HepG2 (cell line): ENCODE measurements around the gene IL4I1. TPM values are rescaled to one million over a fixed set of nuclear protein-coding genes. Genes with fewer than 3 reads are reported as not detected.
A peak's percentile ranks its signal among the peaks of the same experiment; 100 is the strongest.

ENCODE experiments used
- ATAC-seq: fragments of 200-7000 bp; cut with Tn5 transposase; 3 replicates; pipeline ENCODE4 v1.9.1; 2020; ENCODE audit warnings: mild to moderate bottlenecking, moderate library complexity
- BruUV-seq: library from RNA; stranded (reverse); fragments of 400-500 nt; replicated peaks from 2 replicates; lab custom pipeline; 2021; lab: Mats Ljungman, UMichigan
- CTCF ChIA-PET: fragments of 300-600 bp; formaldehyde crosslinking; extraction: SDS; loops from one replicate; lab custom pipeline; 2021; ENCODE audit warnings: low total read pairs, inconsistent platforms, low intra/inter-chr PET ratio; lab: Yijun Ruan, JAX
- POLR2A ChIA-PET: fragments of 350-600 bp; sonication (Branson Sonifier 250); formaldehyde crosslinking; loops from one replicate; lab custom pipeline; 2020; ENCODE audit warnings: antibody characterized with exemption, inconsistent platforms; lab: Yijun Ruan, JAX
- DNase-seq: peaks from one replicate; pipeline ENCODE4 v3.0.0-alpha.2; 2015; ENCODE audit warnings: low spot score
- FAIRE-seq: peaks from 3 replicates; lab custom pipeline; 2011; peaks lifted over from hg19 to GRCh38; lab: Jason Lieb, UNC
- H2AFZ ChIP-seq: one replicate; pipeline ENCODE4 v1.6.1; 2011; ENCODE audit warnings: low read length, inconsistent platforms
- H3K27ac ChIP-seq: fragments of 300-600 bp; 3 replicates; pipeline ENCODE4 v1.8.0; 2011; ENCODE audit warnings: mixed run types, mild to moderate bottlenecking, mixed read lengths, low read length, inconsistent platforms; ENCODE audit not compliant: insufficient read depth; ENCODE audit errors: extremely low read length
- H3K27me3 ChIP-seq, 2 experiments: fragments of 200-600 bp in 1 of 2; 2 replicates in 1 of 2; 3 replicates in 1 of 2; pipeline versions ENCODE4 v1.6.0 to v1.8.0; 2011; ENCODE audit warnings: low read length in 2 of 2, mild to moderate bottlenecking in 2 of 2, moderate library complexity in 2 of 2, inconsistent platforms in 1 of 2; ENCODE audit not compliant: insufficient read depth in 2 of 2, control insufficient read depth in 1 of 2
- H3K36me3 ChIP-seq, 2 experiments: fragments of 200-600 bp in 1 of 2; replicated peaks in 1 of 2; 2 replicates in 1 of 2; 3 replicates in 1 of 2; pipeline versions ENCODE4 v1.5.1 to v1.8.0; 2011; ENCODE audit warnings: low read length in 2 of 2, inconsistent platforms in 1 of 2; ENCODE audit not compliant: insufficient read depth in 2 of 2, control insufficient read depth in 1 of 2
- H3K4me1 ChIP-seq: 2 replicates; pipeline ENCODE4 v1.5.1; 2012; ENCODE audit warnings: low read length, inconsistent platforms; ENCODE audit not compliant: insufficient read depth
- H3K4me2 ChIP-seq: 2 replicates; pipeline ENCODE4 v1.6.0; 2011; ENCODE audit warnings: low read depth, low read length, inconsistent platforms
- H3K4me3 ChIP-seq, 3 experiments: fragments of 200-600 bp in 1 of 3; sonication (generic), shearing (Covaris generic) in 1 of 3; replicated peaks in 1 of 3; 2 replicates each; pipeline ENCODE4 v1.5.1; 2011 to 2016; ENCODE audit warnings: low read length in 3 of 3, inconsistent platforms in 2 of 3, low read depth in 2 of 3, mild to moderate bottlenecking in 2 of 3, control low read depth in 1 of 3, mixed read lengths in 1 of 3; ENCODE audit not compliant: insufficient read depth in 1 of 3
- H3K79me2 ChIP-seq: one replicate; pipeline ENCODE4 v1.6.1; 2011; ENCODE audit warnings: low read length, inconsistent platforms; ENCODE audit not compliant: insufficient read depth
- H3K9ac ChIP-seq: 2 replicates; pipeline ENCODE4 v1.6.0; 2011; ENCODE audit warnings: mild to moderate bottlenecking, low read depth, low read length, inconsistent platforms; ENCODE audit not compliant: insufficient read depth
- H3K9me3 ChIP-seq: 2 replicates; pipeline ENCODE4 v1.5.1; 2012; ENCODE audit warnings: mild to moderate bottlenecking, low read length
- H4K20me1 ChIP-seq: 2 replicates; pipeline ENCODE4 v1.6.0; 2011; ENCODE audit warnings: inconsistent platforms, mild to moderate bottlenecking, low read length, moderate library complexity; ENCODE audit not compliant: insufficient read depth
- AGO1 ChIP-seq: fragments of 200-400 bp; formaldehyde crosslinking; IDR thresholded peaks from 2 replicates; pipeline ENCODE4 v1.6.1; 2017; ENCODE audit warnings: mild to moderate bottlenecking, low read depth, low read length, moderate library complexity; ENCODE audit not compliant: poor library complexity, severe bottlenecking
- AGO2 ChIP-seq: fragments of 200-400 bp; formaldehyde crosslinking; optimal IDR thresholded peaks from 2 replicates; pipeline ENCODE3; 2017; ENCODE audit warnings: mild to moderate bottlenecking, low read depth, low read length, moderate library complexity
- CBX2 ChIP-seq, 2 experiments: fragments of 200-600 bp in 1 of 2; sonication (generic); formaldehyde crosslinking in 1 of 2; IDR thresholded peaks; 2 replicates each; pipeline versions ENCODE4 v1.7.0 to v1.8.1; 2018 to 2022; ENCODE audit warnings: low read depth in 2 of 2, low read length in 1 of 2, mild to moderate bottlenecking in 1 of 2, missing genetic modification reagents in 1 of 2
- CREBL2 ChIP-seq: sonication (generic); formaldehyde crosslinking; IDR thresholded peaks from 2 replicates; pipeline ENCODE4 v1.8.1; 2023; ENCODE audit warnings: missing genetic modification reagents, mild to moderate bottlenecking, borderline replicate concordance
- ELK4 ChIP-seq: sonication (generic); formaldehyde crosslinking; IDR thresholded peaks from 2 replicates; pipeline ENCODE4 v1.9.0; 2021; ENCODE audit warnings: missing genetic modification reagents, borderline replicate concordance
- GLI4 ChIP-seq: sonication (generic); formaldehyde crosslinking; IDR thresholded peaks from 2 replicates; pipeline ENCODE4 v1.5.1; 2020; ENCODE audit warnings: missing genetic modification reagents, mild to moderate bottlenecking, moderate library complexity, borderline replicate concordance
- HNF1B ChIP-seq: sonication (generic); formaldehyde crosslinking; IDR thresholded peaks from 2 replicates; pipeline ENCODE4 v1.5.1; 2020; ENCODE audit warnings: mild to moderate bottlenecking, moderate library complexity, missing genetic modification reagents
- IKZF1 ChIP-seq: fragments of 450-650 bp; IDR thresholded peaks from 2 replicates; pipeline ENCODE4 v1.7.1; 2016
- KLF16 ChIP-seq, 2 experiments: sonication (generic) in 1 of 2; formaldehyde crosslinking in 1 of 2; IDR thresholded peaks; 2 replicates each; pipeline versions ENCODE4 v1.6.1 to v1.8.0; 2016 to 2023; ENCODE audit warnings: missing genetic modification reagents in 2 of 2, missing compliant biosample characterization in 1 of 2
- NKX3-1 ChIP-seq: sonication (generic); formaldehyde crosslinking; IDR thresholded peaks from 2 replicates; pipeline ENCODE4 v1.5.0; 2020; ENCODE audit warnings: missing genetic modification reagents
- POLR2AphosphoS5 ChIP-seq: IDR thresholded peaks from 2 replicates; pipeline ENCODE4 v1.6.1; 2012; ENCODE audit warnings: low read depth, low read length
- RFXANK ChIP-seq: IDR thresholded peaks from 2 replicates; pipeline ENCODE4 v1.6.1; 2016
- ZFX ChIP-seq: sonication (generic); formaldehyde crosslinking; IDR thresholded peaks from 2 replicates; pipeline ENCODE4 v1.4.0; 2020; ENCODE audit warnings: mild to moderate bottlenecking, low read depth, missing genetic modification reagents, moderate library complexity
- ZKSCAN8 ChIP-seq: IDR thresholded peaks from 2 replicates; pipeline ENCODE4 v1.6.1; 2016; ENCODE audit warnings: borderline replicate concordance, missing genetic modification reagents, missing compliant biosample characterization
- ZNF331 ChIP-seq: sonication (generic); formaldehyde crosslinking; IDR thresholded peaks from 2 replicates; pipeline ENCODE4 v1.4.0; 2020; ENCODE audit warnings: missing genetic modification reagents
- ZNF362 ChIP-seq: sonication (generic); formaldehyde crosslinking; IDR thresholded peaks from 2 replicates; pipeline ENCODE4 v1.4.0; 2020; ENCODE audit warnings: missing genetic modification reagents, mild to moderate bottlenecking, borderline replicate concordance
- ZNF556 ChIP-seq: sonication (generic); formaldehyde crosslinking; IDR thresholded peaks from 2 replicates; pipeline ENCODE4 v1.4.0; 2020; ENCODE audit warnings: mild to moderate bottlenecking, missing genetic modification reagents, borderline replicate concordance
- ZNF615 ChIP-seq: sonication (generic); formaldehyde crosslinking; IDR thresholded peaks from 2 replicates; pipeline ENCODE4 v1.5.0; 2020; ENCODE audit warnings: mild to moderate bottlenecking, missing genetic modification reagents, borderline replicate concordance
- ZNF629 ChIP-seq: sonication (generic); formaldehyde crosslinking; conservative IDR thresholded peaks from 2 replicates; pipeline ENCODE4 v1.5.0; 2020; ENCODE audit warnings: missing genetic modification reagents
- ZSCAN12 ChIP-seq: sonication (generic); formaldehyde crosslinking; IDR thresholded peaks from 2 replicates; pipeline ENCODE4 v1.9.0; 2021; ENCODE audit warnings: mild to moderate bottlenecking, missing genetic modification reagents
- WGBS: methylation state at CpG from one replicate; pipeline ENCODE4 v1.1.6; 2017; ENCODE audit warnings: low lambda C conversion rate; 5-methylcytosine and 5-hydroxymethylcytosine counted together
- in situ Hi-C: cut with HindIII; loops from 2 replicates; pipeline ENCODE4 v1.10.0; 2017; ENCODE audit warnings: low pct_unique_long_range_greater_than_20kb; ENCODE audit not compliant: extremely low pct_ligation_motif_present
- intact Hi-C: fragments of 100-400 bp; cut with micrococcal nuclease; formaldehyde crosslinking; loops from one replicate; pipeline ENCODE4 v1.10.0; 2022; ENCODE audit not compliant: unreplicated experiment
- polyA plus RNA-seq, 8 experiments: library from polyadenylated mRNA; depleted of rRNA in 3 of 8; stranded (reverse) in 7 of 8; unstranded in 1 of 8; fragments of >200 nt; fragmentation: Illumina TruSeq in 4 of 8; extraction: Trizol in 4 of 8; gene quantifications; 2 replicates each; pipeline versions ENCODE4 v1.2.1 to v1.2.3, GENCODE V29; 2011 to 2016; ENCODE audit warnings: low read depth in 4 of 8, missing spikeins in 1 of 8, mixed read lengths in 1 of 8; ENCODE audit not compliant: insufficient read depth in 1 of 8
- total RNA-seq, 5 experiments: library from RNA; depleted of rRNA; stranded (reverse); fragments of >200 nt; fragmentation: Illumina TruSeq; extraction: Trizol; gene quantifications; 2 replicates each; pipeline ENCODE4 v1.2.3, GENCODE V29; 2016; ENCODE audit warnings: low read depth in 1 of 5

Gene IL4I1
- total and polyA plus RNA-seq, 2 of the 13 experiments (the other 11 are each of a cell fraction or from before 2014, with no cell fraction given) = not detected

GRCh38 chr19:49855277-49855675 is 41.4 kb downstream of the IL4I1 start:
- CTCF ChIA-PET = no interaction called here

More at GRCh38 chr19:49855277-49855675, 41.4 kb downstream of the IL4I1 start:
- WGBS = 98% methylated on average over 10 of the region's 12 CpGs
- H2AFZ ChIP-seq = no peak overlapping the region
- no peak overlapping the region for H3K4me3 ChIP-seq
- no peaks in the 10 kb centered on the region; a peak in 1 of 5 replicates for H3K27me3 ChIP-seq
- H3K27ac ChIP-seq = no peak overlapping the region
- H4K20me1 ChIP-seq = peaks cover 23% of the 10 kb centered on the region
- peaks cover 24% of the 10 kb centered on the region for H3K79me2 ChIP-seq
- DNase-seq = no peak
- peaks cover 37 to 57% of the 10 kb centered on the region in 2 experiments; a peak in 4 of 5 replicates for H3K36me3 ChIP-seq
- TF ChIP-seq ZNF629 (CRISPR knock-in tag) (peak; percentile 74), KLF16 (CRISPR knock-in tag; IDR thresholded peaks at IDR 0.05) (no peak), GLI4 (CRISPR knock-in tag) (no peak), ZSCAN12 (no peak), POLR2AphosphoS5 (peak; percentile 23; the same call in 1 of the 2 replicates), ZNF556 (CRISPR knock-in tag) (no peak), AGO2 (peak; percentile 84), ZKSCAN8 (CRISPR knock-in tag) (no peak), ZNF615 (CRISPR knock-in tag) (no peak), AGO1 (peak; percentile 9), CBX2 (IDR thresholded peaks at IDR 0.05; ENCODE audit: low read depth, low read length) (no peak), CBX2 (CRISPR knock-in tag; IDR thresholded peaks at IDR 0.05; ENCODE audit: low read depth) (no peak), ELK4 (no peak), HNF1B (no peak), ZNF331 (CRISPR knock-in tag) (no peak), NKX3-1 (no peak), RFXANK (CRISPR knock-in tag) (no peak), CREBL2 (CRISPR knock-in tag) (no peak), ZNF362 (CRISPR knock-in tag) (no peak), IKZF1 (no peak), ZFX (no peak)
- no peaks in the 10 kb centered on the region for H3K9me3 ChIP-seq
- H3K4me1 ChIP-seq = peaks cover 21% of the 10 kb centered on the region
- H3K4me2 ChIP-seq = no peak overlapping the region
- no TSS peak for BruUV-seq
- intact Hi-C loops (no loop called here), in situ Hi-C loops (no loop called here)
- no peak overlapping the region for H3K9ac ChIP-seq
- FAIRE-seq = no peak
- POLR2A ChIA-PET = no interaction called here
- no peak for ATAC-seq
